Measurements from ENCODE around the gene AQP2. TPM values are rescaled to one million over a fixed set of nuclear protein-coding genes. Genes with fewer than 3 reads are reported as not detected.

AQP2 gene
- total RNA-seq, 1 experiment from 2014 or later, result 0.36 TPM

DNA sequence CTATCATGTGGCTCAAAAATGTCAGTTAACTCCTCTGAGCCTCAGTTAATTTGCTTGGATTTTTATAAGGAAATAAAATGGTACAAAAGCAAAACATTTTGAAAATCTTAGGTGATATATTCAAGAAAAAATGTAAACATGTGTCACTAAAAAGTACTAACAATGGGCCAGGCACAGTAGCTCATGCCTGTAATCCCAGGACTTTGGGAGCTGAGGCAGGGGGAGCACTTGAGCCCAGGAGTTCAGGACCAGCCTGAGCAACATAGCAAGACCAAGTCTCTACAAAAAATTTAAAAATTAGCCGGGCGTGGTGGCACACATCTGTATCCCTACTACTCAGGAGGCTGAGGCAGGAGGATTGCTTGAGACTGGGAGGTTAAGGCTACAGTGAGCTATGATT is 47.9 kb downstream of the AQP2 start:
- no peak; the same call in 1 of the 2 replicates for ATAC-seq
- DNase-seq (ENCODE audit: low read depth, low spot score), result no peak
- TF ChIP-seq TCF7L2 (IDR thresholded peaks at IDR 0.05; ENCODE audit: low read depth, low read length), result no peak
- TF ChIP-seq, protein P1, sequence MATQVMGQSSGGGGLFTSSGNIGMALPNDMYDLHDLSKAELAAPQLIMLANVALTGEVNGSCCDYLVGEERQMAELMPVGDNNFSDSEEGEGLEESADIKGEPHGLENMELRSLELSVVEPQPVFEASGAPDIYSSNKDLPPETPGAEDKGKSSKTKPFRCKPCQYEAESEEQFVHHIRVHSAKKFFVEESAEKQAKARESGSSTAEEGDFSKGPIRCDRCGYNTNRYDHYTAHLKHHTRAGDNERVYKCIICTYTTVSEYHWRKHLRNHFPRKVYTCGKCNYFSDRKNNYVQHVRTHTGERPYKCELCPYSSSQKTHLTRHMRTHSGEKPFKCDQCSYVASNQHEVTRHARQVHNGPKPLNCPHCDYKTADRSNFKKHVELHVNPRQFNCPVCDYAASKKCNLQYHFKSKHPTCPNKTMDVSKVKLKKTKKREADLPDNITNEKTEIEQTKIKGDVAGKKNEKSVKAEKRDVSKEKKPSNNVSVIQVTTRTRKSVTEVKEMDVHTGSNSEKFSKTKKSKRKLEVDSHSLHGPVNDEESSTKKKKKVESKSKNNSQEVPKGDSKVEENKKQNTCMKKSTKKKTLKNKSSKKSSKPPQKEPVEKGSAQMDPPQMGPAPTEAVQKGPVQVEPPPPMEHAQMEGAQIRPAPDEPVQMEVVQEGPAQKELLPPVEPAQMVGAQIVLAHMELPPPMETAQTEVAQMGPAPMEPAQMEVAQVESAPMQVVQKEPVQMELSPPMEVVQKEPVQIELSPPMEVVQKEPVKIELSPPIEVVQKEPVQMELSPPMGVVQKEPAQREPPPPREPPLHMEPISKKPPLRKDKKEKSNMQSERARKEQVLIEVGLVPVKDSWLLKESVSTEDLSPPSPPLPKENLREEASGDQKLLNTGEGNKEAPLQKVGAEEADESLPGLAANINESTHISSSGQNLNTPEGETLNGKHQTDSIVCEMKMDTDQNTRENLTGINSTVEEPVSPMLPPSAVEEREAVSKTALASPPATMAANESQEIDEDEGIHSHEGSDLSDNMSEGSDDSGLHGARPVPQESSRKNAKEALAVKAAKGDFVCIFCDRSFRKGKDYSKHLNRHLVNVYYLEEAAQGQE (IDR thresholded peaks at IDR 0.05; ENCODE audit: insufficient read depth in 1 of 2, low read depth in 2 of 2, low read length in 1 of 2), result no peak
- no peak for TF ChIP-seq SIN3A (IDR thresholded peaks at IDR 0.05; ENCODE audit: borderline replicate concordance, insufficient read depth, low read depth, low read length)
- TF ChIP-seq, protein P2, sequence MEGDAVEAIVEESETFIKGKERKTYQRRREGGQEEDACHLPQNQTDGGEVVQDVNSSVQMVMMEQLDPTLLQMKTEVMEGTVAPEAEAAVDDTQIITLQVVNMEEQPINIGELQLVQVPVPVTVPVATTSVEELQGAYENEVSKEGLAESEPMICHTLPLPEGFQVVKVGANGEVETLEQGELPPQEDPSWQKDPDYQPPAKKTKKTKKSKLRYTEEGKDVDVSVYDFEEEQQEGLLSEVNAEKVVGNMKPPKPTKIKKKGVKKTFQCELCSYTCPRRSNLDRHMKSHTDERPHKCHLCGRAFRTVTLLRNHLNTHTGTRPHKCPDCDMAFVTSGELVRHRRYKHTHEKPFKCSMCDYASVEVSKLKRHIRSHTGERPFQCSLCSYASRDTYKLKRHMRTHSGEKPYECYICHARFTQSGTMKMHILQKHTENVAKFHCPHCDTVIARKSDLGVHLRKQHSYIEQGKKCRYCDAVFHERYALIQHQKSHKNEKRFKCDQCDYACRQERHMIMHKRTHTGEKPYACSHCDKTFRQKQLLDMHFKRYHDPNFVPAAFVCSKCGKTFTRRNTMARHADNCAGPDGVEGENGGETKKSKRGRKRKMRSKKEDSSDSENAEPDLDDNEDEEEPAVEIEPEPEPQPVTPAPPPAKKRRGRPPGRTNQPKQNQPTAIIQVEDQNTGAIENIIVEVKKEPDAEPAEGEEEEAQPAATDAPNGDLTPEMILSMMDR (IDR thresholded peaks at IDR 0.05), result no peak
- TF ChIP-seq POLR2AphosphoS5 (IDR thresholded peaks at IDR 0.05; ENCODE audit: low read depth, low read length), result no peak
- POLR2A ChIA-PET, result no interaction called here
- Histone ChIP-seq H3K27me3 (ENCODE audit: control insufficient read depth, insufficient read depth, low read length) (no peaks in the 10 kb centered on the region), H3K4me1 (ENCODE audit: control insufficient read depth, insufficient read depth, low read length) (no peaks in the 10 kb centered on the region), H3K9me3 (ENCODE audit: control insufficient read depth, insufficient read depth, low read depth, low read length) (no peaks in the 10 kb centered on the region), H3K27ac (ENCODE audit: low read length) (no peak overlapping the region), H3K4me3 (ENCODE audit: low read depth in 2 of 2, low read length in 2 of 2) (no peak overlapping the region), H3K36me3 (ENCODE audit: control insufficient read depth, insufficient read depth, low read length) (peaks cover 44% of the 10 kb centered on the region)
- no TSS peak for BruUV-seq (replicated peaks)
- intact Hi-C loops (cut with micrococcal nuclease; ENCODE audit: unreplicated experiment) (no loop called here), in situ Hi-C loops (cut with HindIII; ENCODE audit: low pct_unique_long_range_greater_than_20kb, low sequenced_read_pairs) (no loop called here)
- CTCF ChIA-PET, result interaction anchor here (0.7 kb wide), 1 partner anchor 61 kb away, joined by 4 read pairs; no protein-coding TSS in a partner anchor

DNA sequence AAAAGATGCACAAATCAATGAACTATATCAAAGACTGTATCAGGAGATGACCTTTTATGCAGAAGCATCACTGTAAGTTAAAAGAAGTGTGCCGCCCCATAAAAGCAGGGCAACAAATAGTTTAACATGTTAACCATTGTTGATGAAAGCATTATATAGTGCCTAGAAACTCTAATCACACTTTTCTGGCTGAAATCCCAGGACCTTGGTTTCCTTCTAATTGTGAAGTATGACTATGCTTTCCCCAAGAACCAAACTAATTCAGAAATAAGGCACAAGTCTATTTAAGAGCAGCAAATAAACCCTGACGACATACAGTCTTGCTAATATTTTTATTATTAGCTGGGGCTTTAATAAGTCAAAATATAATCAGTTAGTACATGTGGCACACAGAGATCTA is 53.1 kb downstream of the AQP2 start:
- ChIA-PET POLR2A (no interaction called here), CTCF (interaction anchor here (0.5 kb wide), 1 partner anchor 8 kb away, joined by 5 read pairs; no protein-coding TSS in a partner anchor)
- TF ChIP-seq, protein P2 (IDR thresholded peaks at IDR 0.05), result no peak
- no peak for TF ChIP-seq TCF7L2 (IDR thresholded peaks at IDR 0.05; ENCODE audit: low read depth, low read length)
- TF ChIP-seq POLR2AphosphoS5 (IDR thresholded peaks at IDR 0.05; ENCODE audit: low read depth, low read length), result no peak
- TF ChIP-seq SIN3A (IDR thresholded peaks at IDR 0.05; ENCODE audit: borderline replicate concordance, insufficient read depth, low read depth, low read length), result no peak
- TF ChIP-seq, protein P1 (IDR thresholded peaks at IDR 0.05; ENCODE audit: insufficient read depth in 1 of 2, low read depth in 2 of 2, low read length in 1 of 2), result no peak
- no peak for DNase-seq (ENCODE audit: low read depth, low spot score)
- H3K9me3 ChIP-seq (ENCODE audit: control insufficient read depth, insufficient read depth, low read depth, low read length), result no peaks in the 10 kb centered on the region
- in situ Hi-C loops (cut with HindIII; ENCODE audit: low pct_unique_long_range_greater_than_20kb, low sequenced_read_pairs) (no loop called here), intact Hi-C loops (cut with micrococcal nuclease; ENCODE audit: unreplicated experiment) (no loop called here)
- no peak overlapping the region for H3K27ac ChIP-seq (ENCODE audit: low read length)
- peaks cover 16% of the 10 kb centered on the region for H3K4me1 ChIP-seq (ENCODE audit: control insufficient read depth, insufficient read depth, low read length)
- H3K4me3 ChIP-seq (ENCODE audit: low read depth in 2 of 2, low read length in 2 of 2), result no peak overlapping the region
- BruUV-seq (replicated peaks), result no TSS peak
- H3K27me3 ChIP-seq (ENCODE audit: control insufficient read depth, insufficient read depth, low read length), result no peaks in the 10 kb centered on the region
- peaks cover 70% of the 10 kb centered on the region for H3K36me3 ChIP-seq (ENCODE audit: control insufficient read depth, insufficient read depth, low read length)
- ATAC-seq, result no peak

Data from Panc1 (cell line).